ENCODE measurements around the gene ADGRB3.

- TF ChIP-seq CTCF (IDR thresholded peaks at IDR 0.05) (no peak), EZH2 (IDR thresholded peaks at IDR 0.05; ENCODE audit: borderline replicate concordance, insufficient read depth, low read depth, low read length, poor library complexity, severe bottlenecking) (no peak)
These were observed 703.5 kb downstream of the ADGRB3 start for GRCh38 chr6:69338431-69339162.
